PC-9 (cell line): ENCODE measurements around the gene ARHGEF17.

ENCODE experiments used
- CTCF ChIP-seq: fragments of 200-600 bp; sonication (generic); conservative IDR thresholded peaks from 2 replicates; pipeline ENCODE4 v1.6.1; 2017; ENCODE audit warnings: mixed run types, antibody characterized with exemption, mild to moderate bottlenecking, moderate library complexity
- EZH2 ChIP-seq: fragments of 200-600 bp; sonication (generic); IDR thresholded peaks from 2 replicates; pipeline ENCODE4 v1.8.0; 2017; ENCODE audit warnings: antibody characterized with exemption, low read depth

GRCh38 chr11:73384125-73384441, 76.0 kb downstream of the ARHGEF17 start:
- TF ChIP-seq CTCF = no peak
- TF ChIP-seq EZH2 = no peak
